COR-L47 (cell line): Measurements from ENCODE around the gene DPEP3.

Source experiments
- DNase-seq: peaks from one replicate; lab custom pipeline; 2025; lab: John Stamatoyannopoulos, UW

The DPEP3 gene

GRCh38 chr16:67966549-67967182 is 13.6 kb downstream of the DPEP3 start:
- no peak for DNase-seq

- DNase-seq: no peak
Measured at GRCh38 chr16:67965668-67966548, 14.4 kb downstream of the DPEP3 start.

GRCh38 chr16:67964477-67965131 is 15.7 kb downstream of the DPEP3 start:
- peak; percentile 43 for DNase-seq

- no peak for DNase-seq
Measured at GRCh38 chr16:67963662-67964321, 16.5 kb downstream of the DPEP3 start.

GRCh38 chr16:67963292-67963661 is 17.0 kb downstream of the DPEP3 start:
- no peak for DNase-seq

- DNase-seq: no peak
Measured at GRCh38 chr16:67962135-67962534, 18.2 kb downstream of the DPEP3 start.

GRCh38 chr16:67961551-67961957 is 18.7 kb downstream of the DPEP3 start:
- peak; percentile 100 for DNase-seq

GRCh38 chr16:67959536-67960329 is 20.6 kb downstream of the DPEP3 start:
- DNase-seq: no peak

GRCh38 chr16:67957622-67958021 is 22.7 kb downstream of the DPEP3 start:
- DNase-seq: no peak

- DNase-seq: no peak
Measured at GRCh38 chr16:67954421-67955196, 25.7 kb downstream of the DPEP3 start.

GRCh38 chr16:67953641-67954375 is 26.5 kb downstream of the DPEP3 start:
- no peak for DNase-seq

- DNase-seq: peak; percentile 29
Measured at GRCh38 chr16:67951485-67951884, 28.8 kb downstream of the DPEP3 start.

- DNase-seq: no peak
Measured at GRCh38 chr16:67950335-67950843, 29.9 kb downstream of the DPEP3 start.

GRCh38 chr16:67949645-67950044 is 30.7 kb downstream of the DPEP3 start:
- no peak for DNase-seq

GRCh38 chr16:67948015-67948414 is 32.3 kb downstream of the DPEP3 start:
- DNase-seq: no peak

- no peak for DNase-seq
Measured at GRCh38 chr16:67946966-67947558, 33.2 kb downstream of the DPEP3 start.

GRCh38 chr16:67946128-67946569 is 34.1 kb downstream of the DPEP3 start:
- no peak for DNase-seq

GRCh38 chr16:67945392-67945933 is 34.8 kb downstream of the DPEP3 start:
- no peak for DNase-seq
